DOHH2 (cell line): ENCODE measurements around the gene SULT2B1.
"Not testable (repeated sequence)": the region's sequence is repeated elsewhere in the genome, so short reads cannot be mapped to it uniquely, and the experiment has no call there.

Experiments used
- EZH2phosphoT487 ChIP-seq: fragments of 200-600 bp; sonication (generic); IDR thresholded peaks from 2 replicates; pipeline ENCODE4 v1.6.1; 2017; ENCODE audit warnings: borderline replicate concordance, mild to moderate bottlenecking, antibody characterized with exemption, low read length, moderate library complexity, mixed read lengths
- TF ChIP-seq, protein P1 (sequence below): fragments of 200-600 bp; sonication (generic); IDR thresholded peaks from one replicate; pipeline ENCODE4 v1.5.1; 2014; ENCODE audit warnings: antibody characterized with exemption, mild to moderate bottlenecking, low read depth, low read length; ENCODE audit not compliant: poor library complexity, severe bottlenecking

DNA sequence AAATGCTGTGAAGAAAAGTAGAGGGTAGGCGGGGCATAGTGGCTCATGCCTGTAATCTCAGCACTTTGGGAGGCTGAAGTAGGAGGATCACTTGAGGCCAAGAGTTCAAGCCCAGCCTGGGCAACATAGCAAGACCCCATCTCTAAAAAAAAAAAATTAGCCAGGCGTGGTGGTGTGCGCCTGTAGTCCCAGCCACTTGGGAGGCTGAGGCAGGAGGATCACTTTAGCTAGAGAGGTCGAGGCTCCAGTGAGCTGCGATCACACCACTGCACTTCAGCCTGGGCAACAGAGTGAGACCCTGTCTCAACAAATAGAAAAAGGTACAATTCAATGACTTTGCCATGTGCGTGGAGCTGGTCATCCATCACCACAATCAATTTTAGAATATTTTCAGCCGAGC is 25.9 kb downstream of the SULT2B1 start:
- TF ChIP-seq, protein P1, sequence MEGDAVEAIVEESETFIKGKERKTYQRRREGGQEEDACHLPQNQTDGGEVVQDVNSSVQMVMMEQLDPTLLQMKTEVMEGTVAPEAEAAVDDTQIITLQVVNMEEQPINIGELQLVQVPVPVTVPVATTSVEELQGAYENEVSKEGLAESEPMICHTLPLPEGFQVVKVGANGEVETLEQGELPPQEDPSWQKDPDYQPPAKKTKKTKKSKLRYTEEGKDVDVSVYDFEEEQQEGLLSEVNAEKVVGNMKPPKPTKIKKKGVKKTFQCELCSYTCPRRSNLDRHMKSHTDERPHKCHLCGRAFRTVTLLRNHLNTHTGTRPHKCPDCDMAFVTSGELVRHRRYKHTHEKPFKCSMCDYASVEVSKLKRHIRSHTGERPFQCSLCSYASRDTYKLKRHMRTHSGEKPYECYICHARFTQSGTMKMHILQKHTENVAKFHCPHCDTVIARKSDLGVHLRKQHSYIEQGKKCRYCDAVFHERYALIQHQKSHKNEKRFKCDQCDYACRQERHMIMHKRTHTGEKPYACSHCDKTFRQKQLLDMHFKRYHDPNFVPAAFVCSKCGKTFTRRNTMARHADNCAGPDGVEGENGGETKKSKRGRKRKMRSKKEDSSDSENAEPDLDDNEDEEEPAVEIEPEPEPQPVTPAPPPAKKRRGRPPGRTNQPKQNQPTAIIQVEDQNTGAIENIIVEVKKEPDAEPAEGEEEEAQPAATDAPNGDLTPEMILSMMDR: not testable (repeated sequence)
- TF ChIP-seq EZH2phosphoT487: not testable (repeated sequence)
